HepG2 (cell line): ENCODE results near the gene BSN. TPM values are rescaled to one million over a fixed set of nuclear protein-coding genes. Genes with fewer than 3 reads are reported as not detected.

Experiments
- FOXJ3 ChIP-seq: sonication (generic); formaldehyde crosslinking; IDR thresholded peaks from 2 replicates; pipeline ENCODE4 v1.4.0; 2020; ENCODE audit warnings: missing genetic modification reagents, mild to moderate bottlenecking, borderline replicate concordance
- PATZ1 ChIP-seq: sonication (generic); formaldehyde crosslinking; IDR thresholded peaks from 2 replicates; pipeline ENCODE4 v1.4.0; 2020; ENCODE audit warnings: missing genetic modification reagents
- SALL1 ChIP-seq: sonication (generic); formaldehyde crosslinking; IDR thresholded peaks from 2 replicates; pipeline ENCODE4 v1.8.0; 2022; ENCODE audit warnings: mild to moderate bottlenecking, missing genetic modification reagents
- SAP130 ChIP-seq: IDR thresholded peaks from 2 replicates; pipeline ENCODE4 v1.6.1; 2016; ENCODE audit warnings: low read depth
- SOX13 ChIP-seq, 3 experiments: fragments of 450-650 bp in 1 of 3; sonication (generic) in 1 of 3; formaldehyde crosslinking in 1 of 3; IDR thresholded peaks in 2 of 3; conservative IDR thresholded peaks in 1 of 3; 2 replicates each; pipeline versions ENCODE4 v1.5.0 to v1.6.1; 2016 to 2020; ENCODE audit warnings: antibody characterized with exemption in 1 of 3, mild to moderate bottlenecking in 1 of 3, missing compliant biosample characterization in 1 of 3, missing genetic modification reagents in 1 of 3, moderate library complexity in 1 of 3
- ZNF292 ChIP-seq: sonication (generic); formaldehyde crosslinking; IDR thresholded peaks from 2 replicates; pipeline ENCODE4 v1.8.1; 2022; ENCODE audit warnings: mild to moderate bottlenecking, low read depth, missing genetic modification reagents, borderline replicate concordance
- ZNF441 ChIP-seq: sonication (generic); formaldehyde crosslinking; IDR thresholded peaks from 2 replicates; pipeline ENCODE4 v1.7.0; 2021; ENCODE audit warnings: missing genetic modification reagents, borderline replicate concordance
- polyA plus RNA-seq, 8 experiments: library from polyadenylated mRNA; depleted of rRNA in 3 of 8; stranded (reverse) in 7 of 8; unstranded in 1 of 8; fragments of >200 nt; fragmentation: Illumina TruSeq in 4 of 8; extraction: Trizol in 4 of 8; gene quantifications; 2 replicates each; pipeline versions ENCODE4 v1.2.1 to v1.2.3, GENCODE V29; 2011 to 2016; ENCODE audit warnings: low read depth in 4 of 8, missing spikeins in 1 of 8, mixed read lengths in 1 of 8; ENCODE audit not compliant: insufficient read depth in 1 of 8
- total RNA-seq, 5 experiments: library from RNA; depleted of rRNA; stranded (reverse); fragments of >200 nt; fragmentation: Illumina TruSeq; extraction: Trizol; gene quantifications; 2 replicates each; pipeline ENCODE4 v1.2.3, GENCODE V29; 2016; ENCODE audit warnings: low read depth in 1 of 5
- TF ChIP-seq, protein P1 (sequence below), 2 experiments: fragments of 450-650 bp in 1 of 2; sonication (generic) in 1 of 2; formaldehyde crosslinking in 1 of 2; IDR thresholded peaks; 2 replicates each; pipeline versions ENCODE4 v1.6.1 to v1.8.0; 2016 to 2022; ENCODE audit warnings: antibody characterized with exemption in 1 of 2, mild to moderate bottlenecking in 1 of 2, missing genetic modification reagents in 1 of 2
- TF ChIP-seq, protein P2 (sequence below): IDR thresholded peaks from 2 replicates; pipeline ENCODE4 v1.4.0; 2020; ENCODE audit warnings: mild to moderate bottlenecking, missing genetic modification reagents

The BSN gene
- total and polyA plus RNA-seq, 2 of the 13 experiments (the other 11 are each of a cell fraction or from before 2014, with no cell fraction given) = 0.42 to 0.86 TPM

DNA sequence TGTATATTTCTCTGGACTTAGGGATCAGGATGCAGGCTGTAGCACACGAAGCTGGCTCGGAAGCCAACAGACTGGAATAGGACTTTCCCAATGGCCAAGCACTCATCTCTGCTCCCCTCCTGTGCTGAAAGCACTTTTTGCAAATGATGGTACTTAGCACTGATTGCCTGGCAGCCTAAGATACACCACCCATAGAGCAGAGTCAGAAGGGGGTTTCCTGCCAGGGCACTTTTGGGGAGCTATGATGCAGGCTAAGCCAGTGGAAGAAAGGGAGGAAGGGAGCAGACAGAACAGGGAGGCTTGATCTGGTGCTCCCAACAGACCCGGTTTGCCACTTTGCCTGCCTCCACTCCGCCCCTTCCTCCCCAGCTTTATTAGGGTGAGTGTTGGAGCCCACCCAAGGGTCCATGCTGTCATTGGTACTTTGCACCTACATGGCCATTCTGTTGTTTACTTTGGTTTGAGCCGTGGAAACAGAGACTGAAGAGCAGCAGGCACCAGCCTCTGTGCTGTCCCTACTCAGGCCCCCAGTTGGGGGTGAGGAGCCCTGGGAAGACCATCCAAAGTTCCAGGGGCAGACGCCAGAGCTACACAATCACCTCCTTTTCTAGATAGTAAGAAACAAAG lies 15.9 kb downstream of the BSN start (continued):
- TF ChIP-seq, protein P1, sequence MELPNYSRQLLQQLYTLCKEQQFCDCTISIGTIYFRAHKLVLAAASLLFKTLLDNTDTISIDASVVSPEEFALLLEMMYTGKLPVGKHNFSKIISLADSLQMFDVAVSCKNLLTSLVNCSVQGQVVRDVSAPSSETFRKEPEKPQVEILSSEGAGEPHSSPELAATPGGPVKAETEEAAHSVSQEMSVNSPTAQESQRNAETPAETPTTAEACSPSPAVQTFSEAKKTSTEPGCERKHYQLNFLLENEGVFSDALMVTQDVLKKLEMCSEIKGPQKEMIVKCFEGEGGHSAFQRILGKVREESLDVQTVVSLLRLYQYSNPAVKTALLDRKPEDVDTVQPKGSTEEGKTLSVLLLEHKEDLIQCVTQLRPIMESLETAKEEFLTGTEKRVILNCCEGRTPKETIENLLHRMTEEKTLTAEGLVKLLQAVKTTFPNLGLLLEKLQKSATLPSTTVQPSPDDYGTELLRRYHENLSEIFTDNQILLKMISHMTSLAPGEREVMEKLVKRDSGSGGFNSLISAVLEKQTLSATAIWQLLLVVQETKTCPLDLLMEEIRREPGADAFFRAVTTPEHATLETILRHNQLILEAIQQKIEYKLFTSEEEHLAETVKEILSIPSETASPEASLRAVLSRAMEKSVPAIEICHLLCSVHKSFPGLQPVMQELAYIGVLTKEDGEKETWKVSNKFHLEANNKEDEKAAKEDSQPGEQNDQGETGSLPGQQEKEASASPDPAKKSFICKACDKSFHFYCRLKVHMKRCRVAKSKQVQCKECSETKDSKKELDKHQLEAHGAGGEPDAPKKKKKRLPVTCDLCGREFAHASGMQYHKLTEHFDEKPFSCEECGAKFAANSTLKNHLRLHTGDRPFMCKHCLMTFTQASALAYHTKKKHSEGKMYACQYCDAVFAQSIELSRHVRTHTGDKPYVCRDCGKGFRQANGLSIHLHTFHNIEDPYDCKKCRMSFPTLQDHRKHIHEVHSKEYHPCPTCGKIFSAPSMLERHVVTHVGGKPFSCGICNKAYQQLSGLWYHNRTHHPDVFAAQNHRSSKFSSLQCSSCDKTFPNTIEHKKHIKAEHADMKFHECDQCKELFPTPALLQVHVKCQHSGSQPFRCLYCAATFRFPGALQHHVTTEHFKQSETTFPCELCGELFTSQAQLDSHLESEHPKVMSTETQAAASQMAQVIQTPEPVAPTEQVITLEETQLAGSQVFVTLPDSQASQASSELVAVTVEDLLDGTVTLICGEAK (IDR thresholded peaks at IDR 0.05) = no peak
- TF ChIP-seq, protein P1 (CRISPR knock-in tag; IDR thresholded peaks at IDR 0.05) = peak; percentile 80; the same call in 1 of the 2 replicates
- peak; percentile 25 for TF ChIP-seq SALL1 (CRISPR knock-in tag)
- TF ChIP-seq, protein P2, sequence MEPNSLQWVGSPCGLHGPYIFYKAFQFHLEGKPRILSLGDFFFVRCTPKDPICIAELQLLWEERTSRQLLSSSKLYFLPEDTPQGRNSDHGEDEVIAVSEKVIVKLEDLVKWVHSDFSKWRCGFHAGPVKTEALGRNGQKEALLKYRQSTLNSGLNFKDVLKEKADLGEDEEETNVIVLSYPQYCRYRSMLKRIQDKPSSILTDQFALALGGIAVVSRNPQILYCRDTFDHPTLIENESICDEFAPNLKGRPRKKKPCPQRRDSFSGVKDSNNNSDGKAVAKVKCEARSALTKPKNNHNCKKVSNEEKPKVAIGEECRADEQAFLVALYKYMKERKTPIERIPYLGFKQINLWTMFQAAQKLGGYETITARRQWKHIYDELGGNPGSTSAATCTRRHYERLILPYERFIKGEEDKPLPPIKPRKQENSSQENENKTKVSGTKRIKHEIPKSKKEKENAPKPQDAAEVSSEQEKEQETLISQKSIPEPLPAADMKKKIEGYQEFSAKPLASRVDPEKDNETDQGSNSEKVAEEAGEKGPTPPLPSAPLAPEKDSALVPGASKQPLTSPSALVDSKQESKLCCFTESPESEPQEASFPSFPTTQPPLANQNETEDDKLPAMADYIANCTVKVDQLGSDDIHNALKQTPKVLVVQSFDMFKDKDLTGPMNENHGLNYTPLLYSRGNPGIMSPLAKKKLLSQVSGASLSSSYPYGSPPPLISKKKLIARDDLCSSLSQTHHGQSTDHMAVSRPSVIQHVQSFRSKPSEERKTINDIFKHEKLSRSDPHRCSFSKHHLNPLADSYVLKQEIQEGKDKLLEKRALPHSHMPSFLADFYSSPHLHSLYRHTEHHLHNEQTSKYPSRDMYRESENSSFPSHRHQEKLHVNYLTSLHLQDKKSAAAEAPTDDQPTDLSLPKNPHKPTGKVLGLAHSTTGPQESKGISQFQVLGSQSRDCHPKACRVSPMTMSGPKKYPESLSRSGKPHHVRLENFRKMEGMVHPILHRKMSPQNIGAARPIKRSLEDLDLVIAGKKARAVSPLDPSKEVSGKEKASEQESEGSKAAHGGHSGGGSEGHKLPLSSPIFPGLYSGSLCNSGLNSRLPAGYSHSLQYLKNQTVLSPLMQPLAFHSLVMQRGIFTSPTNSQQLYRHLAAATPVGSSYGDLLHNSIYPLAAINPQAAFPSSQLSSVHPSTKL (CRISPR knock-in tag) = peak; percentile 26; the same call in 1 of the 2 replicates
- TF ChIP-seq SAP130 (CRISPR knock-in tag) = peak; percentile 39; the same call in 1 of the 2 replicates
- TF ChIP-seq PATZ1 (CRISPR knock-in tag) = peak; percentile 75
- 0 out of 2 replicates have a peak, but pooled peaks have one; percentile 46 for TF ChIP-seq FOXJ3 (CRISPR knock-in tag)
- TF ChIP-seq SOX13 (IDR thresholded peaks at IDR 0.05) = no peak
- peak in 1 of 2 experiments; percentile 16; a peak in 1 of 4 replicates for TF ChIP-seq SOX13 (CRISPR knock-in tag; conservative IDR thresholded peaks at IDR 0.05 in 1 of 2, IDR thresholded peaks at IDR 0.05 in 1 of 2)
- peak; percentile 60; the same call in 1 of the 2 replicates for TF ChIP-seq ZNF292
- peak; percentile 48; the same call in 1 of the 2 replicates for TF ChIP-seq ZNF441 (CRISPR knock-in tag)
